K562 (cell line): Measurements from ENCODE around the gene FAM83F.

Experiments used
- CHD4 ChIP-seq: fragments of 200-600 bp; sonication (generic); IDR thresholded peaks from 3 replicates; pipeline ENCODE4 v1.6.1; 2012; ENCODE audit warnings: low read depth, mild to moderate bottlenecking, mixed read lengths, low read length, inconsistent platforms; ENCODE audit not compliant: insufficient read depth, insufficient replicate concordance, poor library complexity, severe bottlenecking
- ELF1 ChIP-seq: fragments of 200-800 bp; sonication (Bioruptor generic); IDR thresholded peaks from 2 replicates; pipeline ENCODE4 v1.6.1; 2016; ENCODE audit warnings: missing genetic modification characterization, missing compliant biosample characterization
- ESRRA ChIP-seq: fragments of 450-650 bp; IDR thresholded peaks from 2 replicates; pipeline ENCODE4 v1.6.1; 2014; ENCODE audit warnings: low read depth, mild to moderate bottlenecking, moderate library complexity, borderline replicate concordance
- HDAC1 ChIP-seq, 2 experiments: fragments of 450-650 bp; IDR thresholded peaks; 2 replicates each; pipeline ENCODE4 v1.6.1; 2016 to 2017; ENCODE audit warnings: inconsistent platforms in 1 of 2, mild to moderate bottlenecking in 1 of 2, moderate library complexity in 1 of 2
- POLR2A ChIP-seq: fragments of 450-650 bp; conservative IDR thresholded peaks from 2 replicates; pipeline ENCODE4 v1.6.1; 2016
- YBX1 ChIP-seq: fragments of 450-650 bp; IDR thresholded peaks from 2 replicates; pipeline ENCODE4 v1.7.1; 2016; ENCODE audit warnings: mild to moderate bottlenecking
- ZBTB7A ChIP-seq: IDR thresholded peaks from 2 replicates; pipeline ENCODE4 v1.6.1; 2011; ENCODE audit warnings: low read depth, mild to moderate bottlenecking, low read length, moderate library complexity, borderline replicate concordance; ENCODE audit not compliant: control insufficient read depth
- ZZZ3 ChIP-seq: fragments of 450-650 bp; IDR thresholded peaks from 2 replicates; pipeline ENCODE4 v1.6.1; 2016; ENCODE audit warnings: antibody characterized with exemption, mild to moderate bottlenecking, moderate library complexity
- TF ChIP-seq, protein P1 (sequence below): sonication (generic); formaldehyde crosslinking; IDR thresholded peaks from 2 replicates; pipeline ENCODE4 v1.8.1; 2023; ENCODE audit warnings: mild to moderate bottlenecking, missing genetic modification reagents

DNA sequence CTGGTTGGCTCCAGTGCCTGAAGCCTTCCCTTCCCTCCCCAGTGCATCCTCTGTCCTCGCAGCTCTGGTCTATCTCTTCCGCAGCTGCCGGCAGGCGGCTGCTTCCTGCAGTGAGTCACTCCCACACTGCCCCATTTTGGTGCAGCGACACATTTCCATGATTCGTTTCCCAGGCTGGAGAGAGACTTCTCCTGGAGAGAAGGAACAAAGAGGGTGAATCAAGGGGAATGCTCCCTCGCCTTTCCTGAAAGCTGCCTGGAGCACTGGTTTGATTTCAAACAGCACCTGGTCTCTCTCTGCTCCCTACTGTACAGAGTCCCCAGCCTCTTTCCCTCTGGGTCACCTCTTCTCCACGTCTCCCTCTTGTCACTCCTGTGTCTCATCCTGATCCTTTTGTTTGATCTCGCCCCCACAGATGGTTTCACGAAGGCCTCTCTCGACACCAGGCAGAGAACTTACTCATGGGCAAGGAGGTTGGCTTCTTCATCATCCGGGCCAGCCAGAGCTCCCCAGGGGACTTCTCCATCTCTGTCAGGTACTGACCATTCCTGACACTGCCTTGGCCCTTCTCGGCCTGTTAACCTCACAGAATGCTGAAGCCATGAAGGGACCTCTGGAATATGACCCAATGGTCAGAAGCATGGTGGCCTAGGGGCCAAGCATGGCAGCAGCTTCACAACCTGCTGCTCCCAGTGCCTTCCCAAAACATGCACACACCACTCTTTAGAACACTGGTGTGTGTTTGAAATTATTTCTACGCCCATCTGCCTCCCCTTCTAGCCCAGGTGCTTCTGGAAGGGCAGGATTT, 34.9 kb upstream of the FAM83F start, which contains the start of gene TMA7B:
- TF ChIP-seq CHD4 (no peak), POLR2A (no peak), HDAC1 (IDR thresholded peaks at IDR 0.05) (0 out of 4 replicates have a peak, but pooled peaks of 1 of the 2 experiments have one; percentile 19), ESRRA (no peak), ZBTB7A (no peak), ZZZ3 (no peak), ELF1 (tag) (no peak), YBX1 (no peak)
- TF ChIP-seq, protein P1, sequence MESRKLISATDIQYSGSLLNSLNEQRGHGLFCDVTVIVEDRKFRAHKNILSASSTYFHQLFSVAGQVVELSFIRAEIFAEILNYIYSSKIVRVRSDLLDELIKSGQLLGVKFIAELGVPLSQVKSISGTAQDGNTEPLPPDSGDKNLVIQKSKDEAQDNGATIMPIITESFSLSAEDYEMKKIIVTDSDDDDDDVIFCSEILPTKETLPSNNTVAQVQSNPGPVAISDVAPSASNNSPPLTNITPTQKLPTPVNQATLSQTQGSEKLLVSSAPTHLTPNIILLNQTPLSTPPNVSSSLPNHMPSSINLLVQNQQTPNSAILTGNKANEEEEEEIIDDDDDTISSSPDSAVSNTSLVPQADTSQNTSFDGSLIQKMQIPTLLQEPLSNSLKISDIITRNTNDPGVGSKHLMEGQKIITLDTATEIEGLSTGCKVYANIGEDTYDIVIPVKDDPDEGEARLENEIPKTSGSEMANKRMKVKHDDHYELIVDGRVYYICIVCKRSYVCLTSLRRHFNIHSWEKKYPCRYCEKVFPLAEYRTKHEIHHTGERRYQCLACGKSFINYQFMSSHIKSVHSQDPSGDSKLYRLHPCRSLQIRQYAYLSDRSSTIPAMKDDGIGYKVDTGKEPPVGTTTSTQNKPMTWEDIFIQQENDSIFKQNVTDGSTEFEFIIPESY (CRISPR knock-in tag) = no peak
